Measurements from ENCODE around the gene LAD1.
A peak's percentile ranks its signal among the peaks of the same experiment; 100 is the strongest.

Gene LAD1

GRCh38 chr1:201379733-201380242, 19.3 kb downstream of the LAD1 start:
- DNase-seq (ENCODE audit: low read depth): no peak
- H3K4me3 ChIP-seq (ENCODE audit: low read depth, low read length): no peak overlapping the region
- TF ChIP-seq CTCF (IDR thresholded peaks at IDR 0.05; ENCODE audit: low read depth, low read length, missing control alignments): no peak

- no peak overlapping the region for H3K4me3 ChIP-seq (ENCODE audit: low read depth, low read length)
- DNase-seq (ENCODE audit: low read depth): no peak
- TF ChIP-seq CTCF (IDR thresholded peaks at IDR 0.05; ENCODE audit: low read depth, low read length, missing control alignments): no peak
Observed at GRCh38 chr1:201378804-201379203, 20.3 kb downstream of the LAD1 start.

GRCh38 chr1:201377611-201378092, 21.5 kb downstream of the LAD1 start, which contains the start of gene TNNT2:
TNNT2 (minus strand) TSS chr1:201377680; CDS start chr1:201373254, 4,426 bp downstream.
- TF ChIP-seq CTCF (IDR thresholded peaks at IDR 0.05; ENCODE audit: low read depth, low read length, missing control alignments): no peak
- DNase-seq (ENCODE audit: low read depth): no peak
- H3K4me3 ChIP-seq (ENCODE audit: low read depth, low read length): no peak within 1 kb of the TSS

GRCh38 chr1:201376464-201377374, 22.4 kb downstream of the LAD1 start:
- no peak overlapping the region for H3K4me3 ChIP-seq (ENCODE audit: low read depth, low read length)
- no peak for DNase-seq (ENCODE audit: low read depth)
- peak; percentile 68 for TF ChIP-seq CTCF (IDR thresholded peaks at IDR 0.05; ENCODE audit: low read depth, low read length, missing control alignments)

- no peak overlapping the region for H3K4me3 ChIP-seq (ENCODE audit: low read depth, low read length)
- TF ChIP-seq CTCF (IDR thresholded peaks at IDR 0.05; ENCODE audit: low read depth, low read length, missing control alignments): no peak
- DNase-seq (ENCODE audit: low read depth): no peak
Observed at GRCh38 chr1:201376107-201376463, 23.0 kb downstream of the LAD1 start.

GRCh38 chr1:201375169-201375568, 24.0 kb downstream of the LAD1 start:
- no peak for DNase-seq (ENCODE audit: low read depth)
- TF ChIP-seq CTCF (IDR thresholded peaks at IDR 0.05; ENCODE audit: low read depth, low read length, missing control alignments): no peak
- H3K4me3 ChIP-seq (ENCODE audit: low read depth, low read length): no peak overlapping the region

All from GM12864 (cell line).